Gastrocnemius medialis (tissue), 4 donors: Measurements from ENCODE around the gene NUDT13.

ENCODE experiments used
- POLR2A ChIP-seq, 2 donors: fragments of 450-650 bp; IDR thresholded peaks; one replicate each; pipeline ENCODE4 v1.6.1; 2017; ENCODE audit warnings: antibody characterized with exemption in 2 of 2, mild to moderate bottlenecking in 2 of 2, moderate library complexity in 2 of 2
- TF ChIP-seq, protein P1 (sequence below), 5 experiments: fragments of 450-650 bp in 3 of 5; fragments of 200-600 bp in 2 of 5; sonication (generic) in 2 of 5; IDR thresholded peaks in 4 of 5; conservative IDR thresholded peaks in 1 of 5; 1 replicate in 4 of 5; 2 replicates in 1 of 5; pipeline ENCODE4 v1.5.1; 2016 to 2019; ENCODE audit warnings: antibody characterized with exemption in 5 of 5, mild to moderate bottlenecking in 3 of 5, moderate library complexity in 3 of 5

- TF ChIP-seq POLR2A (IDR thresholded peaks at IDR 0.05), result no peak
- TF ChIP-seq, protein P1, sequence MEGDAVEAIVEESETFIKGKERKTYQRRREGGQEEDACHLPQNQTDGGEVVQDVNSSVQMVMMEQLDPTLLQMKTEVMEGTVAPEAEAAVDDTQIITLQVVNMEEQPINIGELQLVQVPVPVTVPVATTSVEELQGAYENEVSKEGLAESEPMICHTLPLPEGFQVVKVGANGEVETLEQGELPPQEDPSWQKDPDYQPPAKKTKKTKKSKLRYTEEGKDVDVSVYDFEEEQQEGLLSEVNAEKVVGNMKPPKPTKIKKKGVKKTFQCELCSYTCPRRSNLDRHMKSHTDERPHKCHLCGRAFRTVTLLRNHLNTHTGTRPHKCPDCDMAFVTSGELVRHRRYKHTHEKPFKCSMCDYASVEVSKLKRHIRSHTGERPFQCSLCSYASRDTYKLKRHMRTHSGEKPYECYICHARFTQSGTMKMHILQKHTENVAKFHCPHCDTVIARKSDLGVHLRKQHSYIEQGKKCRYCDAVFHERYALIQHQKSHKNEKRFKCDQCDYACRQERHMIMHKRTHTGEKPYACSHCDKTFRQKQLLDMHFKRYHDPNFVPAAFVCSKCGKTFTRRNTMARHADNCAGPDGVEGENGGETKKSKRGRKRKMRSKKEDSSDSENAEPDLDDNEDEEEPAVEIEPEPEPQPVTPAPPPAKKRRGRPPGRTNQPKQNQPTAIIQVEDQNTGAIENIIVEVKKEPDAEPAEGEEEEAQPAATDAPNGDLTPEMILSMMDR (IDR thresholded peaks at IDR 0.05 in 4 of 5, conservative IDR thresholded peaks at IDR 0.05 in 1 of 5), result no peak
Observed at GRCh38 chr10:73172867-73173266, 62.6 kb downstream of the NUDT13 start.
